Keratinocyte (primary cell): ENCODE measurements around the gene ARID1B. TPM values are rescaled to one million over a fixed set of nuclear protein-coding genes. Genes with fewer than 3 reads are reported as not detected.
A peak's percentile ranks its signal among the peaks of the same experiment; 100 is the strongest.

ENCODE experiments used
- DNase-seq: peaks from one replicate; pipeline ENCODE4 v3.0.0-alpha.2; 2011; ENCODE audit warnings: low read depth, missing footprints, low spot score
- FAIRE-seq: peaks from 2 replicates; lab custom pipeline; 2011; peaks lifted over from hg19 to GRCh38; lab: Jason Lieb, UNC
- H2AFZ ChIP-seq: 2 replicates; pipeline ENCODE4 v1.6.0; 2012; ENCODE audit warnings: low read length, control low read depth, inconsistent platforms; ENCODE audit not compliant: control insufficient read depth
- H3K27ac ChIP-seq: 2 replicates; pipeline ENCODE4 v1.5.1; 2011; ENCODE audit warnings: low read length; ENCODE audit not compliant: control insufficient read depth, insufficient read depth
- H3K27me3 ChIP-seq: 3 replicates; pipeline ENCODE4 v1.6.0; 2011; ENCODE audit warnings: low read length; ENCODE audit not compliant: control insufficient read depth, insufficient read depth; ENCODE audit errors: extremely low read depth
- H3K36me3 ChIP-seq, 2 experiments: 2 replicates in 1 of 2; 3 replicates in 1 of 2; pipeline ENCODE4 v1.5.1; 2011; ENCODE audit warnings: low read length in 2 of 2, mild to moderate bottlenecking in 1 of 2; ENCODE audit not compliant: control insufficient read depth in 2 of 2, insufficient read depth in 2 of 2; ENCODE audit errors: extremely low read depth in 1 of 2
- H3K4me1 ChIP-seq: 3 replicates; pipeline ENCODE4 v1.5.1; 2011; ENCODE audit warnings: low read length; ENCODE audit not compliant: control insufficient read depth, insufficient read depth; ENCODE audit errors: extremely low read depth
- H3K4me2 ChIP-seq: 3 replicates; pipeline ENCODE4 v1.6.0; 2011; ENCODE audit warnings: low read depth, low read length; ENCODE audit not compliant: control insufficient read depth, insufficient read depth; ENCODE audit errors: extremely low read depth
- H3K4me3 ChIP-seq, 3 experiments: fragments of 200-600 bp in 1 of 3; sonication (generic) in 1 of 3; 2 replicates in 2 of 3; 3 replicates in 1 of 3; pipeline ENCODE4 v1.5.1; 2011 to 2016; ENCODE audit warnings: low read length in 3 of 3, mild to moderate bottlenecking in 3 of 3, control low read depth in 2 of 3, inconsistent platforms in 1 of 3, low read depth in 1 of 3, mixed read lengths in 1 of 3, mixed run types in 1 of 3, moderate library complexity in 1 of 3; ENCODE audit not compliant: control insufficient read depth in 2 of 3, insufficient read depth in 2 of 3; ENCODE audit errors: extremely low read depth in 1 of 3
- H3K79me2 ChIP-seq: 2 replicates; pipeline ENCODE4 v1.6.0; 2012; ENCODE audit warnings: low read length; ENCODE audit not compliant: control insufficient read depth, insufficient read depth
- H3K9ac ChIP-seq: 3 replicates; pipeline ENCODE4 v1.6.0; 2011; ENCODE audit warnings: low read length; ENCODE audit not compliant: control insufficient read depth, insufficient read depth; ENCODE audit errors: extremely low read depth
- H3K9me1 ChIP-seq: 3 replicates; pipeline ENCODE4 v1.6.0; 2011; ENCODE audit warnings: low read length; ENCODE audit not compliant: control insufficient read depth, insufficient read depth; ENCODE audit errors: extremely low read depth
- H3K9me3 ChIP-seq: 2 replicates; pipeline ENCODE4 v1.5.1; 2012; ENCODE audit warnings: low read depth, low read length; ENCODE audit not compliant: control insufficient read depth
- H4K20me1 ChIP-seq: 3 replicates; pipeline ENCODE4 v1.6.0; 2011; ENCODE audit warnings: low read length; ENCODE audit not compliant: control insufficient read depth, insufficient read depth; ENCODE audit errors: extremely low read depth
- EZH2 ChIP-seq: IDR thresholded peaks from one replicate; pipeline ENCODE4 v1.6.1; 2012; ENCODE audit warnings: inconsistent platforms, mild to moderate bottlenecking, low read length, moderate library complexity
- dilution Hi-C: fragments of 300-500 bp; cut with MboI; formaldehyde crosslinking; loops from one replicate; pipeline ENCODE4 v1.7.0; 2020; ENCODE audit warnings: low sequenced_read_pairs; ENCODE audit not compliant: extremely low pct_ligation_motif_present
- polyA plus RNA-seq, 5 experiments: library from polyadenylated mRNA; depleted of rRNA in 3 of 5; stranded (reverse) in 3 of 5; stranded (forward) in 1 of 5; unstranded in 1 of 5; fragments of >200 nt; gene quantifications; 1 replicate in 1 of 5; 2 replicates in 3 of 5; 3 replicates in 1 of 5; pipeline versions ENCODE4 v1.2.1 to v1.2.3, GENCODE V29; 2011 to 2012; ENCODE audit warnings: missing spikeins in 2 of 5, low read depth in 1 of 5, low replicate concordance in 1 of 5
- TF ChIP-seq, protein P1 (sequence below), 3 experiments: IDR thresholded peaks in 1 of 3; conservative IDR thresholded peaks in 1 of 3; optimal IDR thresholded peaks in 1 of 3; 2 replicates in 2 of 3; 3 replicates in 1 of 3; pipeline versions ENCODE3 to v1.5.1; 2011; ENCODE audit warnings: low read length in 3 of 3, mild to moderate bottlenecking in 3 of 3, moderate library complexity in 2 of 3, control low read depth in 1 of 3, inconsistent platforms in 1 of 3; ENCODE audit not compliant: insufficient read depth in 2 of 3; ENCODE audit errors: extremely low read depth in 1 of 3

Gene ARID1B
- polyA plus RNA-seq, 1 donor (not counting 4 experiments of a cell fraction or from before 2014, with no cell fraction given): 14.9 TPM

DNA sequence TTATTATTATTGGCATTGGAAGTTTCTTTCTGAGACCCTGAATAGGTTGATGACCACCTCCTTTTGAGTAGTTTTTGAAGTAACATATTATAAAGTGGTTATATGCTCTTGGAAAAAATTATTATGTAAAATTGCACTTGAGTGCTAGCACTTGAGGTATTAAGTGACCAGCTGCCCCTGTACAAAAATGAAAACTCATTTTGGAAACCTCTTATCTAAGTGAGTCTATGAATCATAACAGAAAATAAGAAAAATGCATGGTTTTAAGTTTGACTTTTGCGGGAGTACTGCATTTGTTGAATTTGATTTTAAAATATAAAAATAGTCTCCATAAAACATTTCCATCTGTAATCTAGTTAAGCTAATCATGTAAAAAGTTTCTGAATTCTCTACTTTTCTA lies 297.8 kb downstream of the ARID1B start:
- no peak for FAIRE-seq
- Histone ChIP-seq H3K9me3 (no peaks in the 10 kb centered on the region), H3K27ac (no peak overlapping the region), H3K9me1 (no peaks in the 10 kb centered on the region), H3K36me3 (no peaks in the 10 kb centered on the region), H3K9ac (no peak overlapping the region), H3K4me3 (no peak overlapping the region), H2AFZ (no peak overlapping the region), H4K20me1 (no peaks in the 10 kb centered on the region), H3K4me1 (peaks cover 9% of the 10 kb centered on the region), H3K27me3 (no peaks in the 10 kb centered on the region), H3K79me2 (no peaks in the 10 kb centered on the region), H3K4me2 (no peak overlapping the region)
- TF ChIP-seq, protein P1, sequence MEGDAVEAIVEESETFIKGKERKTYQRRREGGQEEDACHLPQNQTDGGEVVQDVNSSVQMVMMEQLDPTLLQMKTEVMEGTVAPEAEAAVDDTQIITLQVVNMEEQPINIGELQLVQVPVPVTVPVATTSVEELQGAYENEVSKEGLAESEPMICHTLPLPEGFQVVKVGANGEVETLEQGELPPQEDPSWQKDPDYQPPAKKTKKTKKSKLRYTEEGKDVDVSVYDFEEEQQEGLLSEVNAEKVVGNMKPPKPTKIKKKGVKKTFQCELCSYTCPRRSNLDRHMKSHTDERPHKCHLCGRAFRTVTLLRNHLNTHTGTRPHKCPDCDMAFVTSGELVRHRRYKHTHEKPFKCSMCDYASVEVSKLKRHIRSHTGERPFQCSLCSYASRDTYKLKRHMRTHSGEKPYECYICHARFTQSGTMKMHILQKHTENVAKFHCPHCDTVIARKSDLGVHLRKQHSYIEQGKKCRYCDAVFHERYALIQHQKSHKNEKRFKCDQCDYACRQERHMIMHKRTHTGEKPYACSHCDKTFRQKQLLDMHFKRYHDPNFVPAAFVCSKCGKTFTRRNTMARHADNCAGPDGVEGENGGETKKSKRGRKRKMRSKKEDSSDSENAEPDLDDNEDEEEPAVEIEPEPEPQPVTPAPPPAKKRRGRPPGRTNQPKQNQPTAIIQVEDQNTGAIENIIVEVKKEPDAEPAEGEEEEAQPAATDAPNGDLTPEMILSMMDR (optimal IDR thresholded peaks at IDR 0.05 in 1 of 3, IDR thresholded peaks at IDR 0.05 in 1 of 3, conservative IDR thresholded peaks at IDR 0.05 in 1 of 3; ENCODE audit: extremely low read depth in 1 of 3, insufficient read depth in 2 of 3, low read length in 3 of 3): no peak
- no peak for TF ChIP-seq EZH2
- dilution Hi-C loops: no loop called here
- no peak for DNase-seq

DNA sequence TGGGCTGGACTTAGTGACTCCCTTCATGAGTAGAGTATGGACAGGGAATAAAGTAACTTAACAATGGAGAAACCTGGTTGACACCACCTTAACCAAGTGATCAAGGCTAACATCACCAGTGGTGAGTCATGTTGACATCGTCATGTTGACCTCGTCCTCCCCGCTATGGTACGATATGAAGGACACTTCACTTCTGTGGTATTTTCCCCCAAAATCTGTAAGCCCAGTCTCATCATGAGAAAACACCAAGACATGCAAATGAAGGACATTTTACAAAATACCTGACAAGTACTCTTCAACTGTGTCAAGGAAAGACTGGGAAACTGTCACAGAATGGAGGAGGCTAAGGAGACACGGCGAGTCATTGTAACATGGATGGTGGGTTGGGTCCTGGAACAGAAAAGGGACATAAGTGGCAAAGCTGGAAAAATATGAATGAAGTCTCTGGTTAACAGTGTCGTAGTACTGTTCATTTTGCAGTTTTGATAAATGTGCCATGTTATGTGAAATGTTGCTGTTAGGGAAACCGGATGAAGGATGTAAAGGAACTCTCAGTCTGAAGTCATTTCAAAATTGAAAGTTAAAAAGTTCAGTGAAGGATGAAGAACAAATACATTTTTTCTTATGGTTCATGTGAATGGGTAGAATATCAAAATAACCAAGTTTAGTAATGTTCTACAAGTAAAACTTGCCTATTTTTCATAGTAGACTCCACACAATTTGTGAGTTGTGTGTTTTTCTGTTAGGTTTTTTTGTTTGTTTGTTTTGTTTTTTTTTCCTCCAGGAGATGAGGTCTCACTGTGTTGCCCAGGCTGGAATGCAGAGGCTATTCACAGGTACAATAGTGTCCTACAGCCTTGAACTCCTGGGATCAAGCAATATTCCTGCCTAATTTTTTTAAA lies 298.6 kb downstream of the ARID1B start:
- Histone ChIP-seq H3K9ac (no peak overlapping the region), H3K4me2 (no peak overlapping the region), H3K36me3 (no peaks in the 10 kb centered on the region), H3K79me2 (no peaks in the 10 kb centered on the region), H3K27me3 (no peaks in the 10 kb centered on the region), H2AFZ (no peak overlapping the region), H3K9me3 (no peaks in the 10 kb centered on the region), H3K4me3 (no peak overlapping the region), H4K20me1 (no peaks in the 10 kb centered on the region), H3K27ac (no peak overlapping the region), H3K9me1 (no peaks in the 10 kb centered on the region), H3K4me1 (peaks cover 3% of the 10 kb centered on the region)
- FAIRE-seq (peak; percentile 62), DNase-seq (peak; percentile 9)
- dilution Hi-C loops: no loop called here
- TF ChIP-seq EZH2: no peak
